Lung (tissue), 12 donors: Measurements from ENCODE around the gene TNFRSF14. TPM values are rescaled to one million over a fixed set of nuclear protein-coding genes. Genes with fewer than 3 reads are reported as not detected.

Source experiments
- ATAC-seq: fragments of 200-7000 bp; cut with Tn5 transposase; one replicate; pipeline ENCODE4 v1.9.1; 2020; ENCODE audit warnings: moderate number of reproducible peaks; ENCODE audit not compliant: insufficient read depth, low FRiP score
- DNase-seq, 3 donors: peaks; one replicate each; pipeline ENCODE4 v3.0.0-alpha.2; 2013 to 2017
- H3K27ac ChIP-seq, 2 donors: one replicate each; pipeline ENCODE4 v1.5.1; 2013; ENCODE audit warnings: mild to moderate bottlenecking in 2 of 2, moderate library complexity in 2 of 2, control low read depth in 1 of 2, inconsistent platforms in 1 of 2, low read depth in 1 of 2, low read length in 1 of 2
- H3K27me3 ChIP-seq, 3 donors: one replicate each; pipeline ENCODE4 v1.5.1; 2013; ENCODE audit warnings: low read length in 2 of 3; ENCODE audit not compliant: control insufficient read depth in 3 of 3, insufficient read depth in 3 of 3
- H3K36me3 ChIP-seq, 4 donors: one replicate each; pipeline ENCODE4 v1.5.1; 2013; ENCODE audit warnings: low read length in 4 of 4, mild to moderate bottlenecking in 1 of 4, moderate library complexity in 1 of 4; ENCODE audit not compliant: control insufficient read depth in 4 of 4, insufficient read depth in 4 of 4
- H3K4me1 ChIP-seq, 5 donors: one replicate each; pipeline ENCODE4 v1.5.1; 2013; ENCODE audit warnings: low read length in 5 of 5, mild to moderate bottlenecking in 2 of 5, moderate library complexity in 1 of 5; ENCODE audit not compliant: control insufficient read depth in 5 of 5, insufficient read depth in 5 of 5
- H3K4me3 ChIP-seq: one replicate; pipeline ENCODE4 v1.5.1; 2013; ENCODE audit warnings: mild to moderate bottlenecking, control low read depth, moderate library complexity
- H3K9ac ChIP-seq, 2 donors: one replicate each; pipeline ENCODE4 v1.5.1; 2013; ENCODE audit warnings: low read length in 2 of 2, control low read depth in 1 of 2; ENCODE audit not compliant: insufficient read depth in 1 of 2
- H3K9me3 ChIP-seq, 4 donors: one replicate each; pipeline ENCODE4 v1.5.1; 2013; ENCODE audit warnings: low read length in 3 of 4, mild to moderate bottlenecking in 1 of 4, moderate library complexity in 1 of 4; ENCODE audit not compliant: control insufficient read depth in 4 of 4, insufficient read depth in 3 of 4
- WGBS, 2 donors: extraction: QIAGEN DNeasy Blood & Tissue Kit; methylation state at CpG; one replicate each; pipeline ENCODE4 v1.1.7; 2013; 5-methylcytosine and 5-hydroxymethylcytosine counted together
- polyA plus RNA-seq, 2 donors: library from polyadenylated mRNA; stranded (reverse); fragments of 200-250 nt; gene quantifications; one replicate each; pipeline ENCODE4 v1.2.1, GENCODE V29; 2013
- total RNA-seq, 2 donors: library from RNA; depleted of rRNA in 1 of 2; stranded (reverse); fragments of >200 nt in 1 of 2; gene quantifications; one replicate each; pipeline ENCODE4 v1.2.1, GENCODE V29; 2014 to 2021
- TF ChIP-seq, protein P1 (sequence below): IDR thresholded peaks from 2 replicates; pipeline ENCODE4 v1.5.1; 2012; ENCODE audit warnings: mild to moderate bottlenecking; ENCODE audit errors: control extremely low read depth, extremely low read depth
- donor health status: control.
- donor health status: control.
- donor health status: Bipolar disorder and iron deficiency.
- donor health status: healthy.
- donor health status: DM: yes; HTN: yes; CAD: no.

TNFRSF14 gene
- total and polyA plus RNA-seq, 4 donors = 67.4 to 200 (median 159) TPM

GRCh38 chr1:2517966-2518365 is 38.2 kb upstream of the TNFRSF14 start:
- ATAC-seq (no peak), DNase-seq (no peak)
- TF ChIP-seq, protein P1, sequence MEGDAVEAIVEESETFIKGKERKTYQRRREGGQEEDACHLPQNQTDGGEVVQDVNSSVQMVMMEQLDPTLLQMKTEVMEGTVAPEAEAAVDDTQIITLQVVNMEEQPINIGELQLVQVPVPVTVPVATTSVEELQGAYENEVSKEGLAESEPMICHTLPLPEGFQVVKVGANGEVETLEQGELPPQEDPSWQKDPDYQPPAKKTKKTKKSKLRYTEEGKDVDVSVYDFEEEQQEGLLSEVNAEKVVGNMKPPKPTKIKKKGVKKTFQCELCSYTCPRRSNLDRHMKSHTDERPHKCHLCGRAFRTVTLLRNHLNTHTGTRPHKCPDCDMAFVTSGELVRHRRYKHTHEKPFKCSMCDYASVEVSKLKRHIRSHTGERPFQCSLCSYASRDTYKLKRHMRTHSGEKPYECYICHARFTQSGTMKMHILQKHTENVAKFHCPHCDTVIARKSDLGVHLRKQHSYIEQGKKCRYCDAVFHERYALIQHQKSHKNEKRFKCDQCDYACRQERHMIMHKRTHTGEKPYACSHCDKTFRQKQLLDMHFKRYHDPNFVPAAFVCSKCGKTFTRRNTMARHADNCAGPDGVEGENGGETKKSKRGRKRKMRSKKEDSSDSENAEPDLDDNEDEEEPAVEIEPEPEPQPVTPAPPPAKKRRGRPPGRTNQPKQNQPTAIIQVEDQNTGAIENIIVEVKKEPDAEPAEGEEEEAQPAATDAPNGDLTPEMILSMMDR = no peak
- no peaks in the 10 kb centered on the region for H3K9me3 ChIP-seq
- H3K27me3 ChIP-seq = no peaks in the 10 kb centered on the region
- no peaks in the 10 kb centered on the region for H3K4me1 ChIP-seq
- no peak overlapping the region for H3K4me3 ChIP-seq
- H3K27ac ChIP-seq = no peak overlapping the region
- H3K36me3 ChIP-seq = peaks cover 10 to 85% (median 42%) of the 10 kb centered on the region in 4 donors
- no peak overlapping the region for H3K9ac ChIP-seq
- WGBS, 2 donors = 97 to 98% methylated on average over 17 of the region's 17 CpGs

GRCh38 chr1:2518528-2518927 is 37.6 kb upstream of the TNFRSF14 start:
- peaks cover 0 to 4% (median under 1%) of the 10 kb centered on the region in 5 donors for H3K4me1 ChIP-seq
- no peaks in the 10 kb centered on the region for H3K9me3 ChIP-seq
- ATAC-seq (no peak), DNase-seq (no peak)
- WGBS, 2 donors = 96% methylated on average over 26 of the region's 26 CpGs
- H3K4me3 ChIP-seq = no peak overlapping the region
- H3K36me3 ChIP-seq = peaks cover 10 to 80% (median 38%) of the 10 kb centered on the region in 4 donors
- no peak overlapping the region for H3K9ac ChIP-seq
- H3K27me3 ChIP-seq = no peaks in the 10 kb centered on the region
- H3K27ac ChIP-seq = no peak overlapping the region
- TF ChIP-seq, protein P1 = no peak

DNA sequence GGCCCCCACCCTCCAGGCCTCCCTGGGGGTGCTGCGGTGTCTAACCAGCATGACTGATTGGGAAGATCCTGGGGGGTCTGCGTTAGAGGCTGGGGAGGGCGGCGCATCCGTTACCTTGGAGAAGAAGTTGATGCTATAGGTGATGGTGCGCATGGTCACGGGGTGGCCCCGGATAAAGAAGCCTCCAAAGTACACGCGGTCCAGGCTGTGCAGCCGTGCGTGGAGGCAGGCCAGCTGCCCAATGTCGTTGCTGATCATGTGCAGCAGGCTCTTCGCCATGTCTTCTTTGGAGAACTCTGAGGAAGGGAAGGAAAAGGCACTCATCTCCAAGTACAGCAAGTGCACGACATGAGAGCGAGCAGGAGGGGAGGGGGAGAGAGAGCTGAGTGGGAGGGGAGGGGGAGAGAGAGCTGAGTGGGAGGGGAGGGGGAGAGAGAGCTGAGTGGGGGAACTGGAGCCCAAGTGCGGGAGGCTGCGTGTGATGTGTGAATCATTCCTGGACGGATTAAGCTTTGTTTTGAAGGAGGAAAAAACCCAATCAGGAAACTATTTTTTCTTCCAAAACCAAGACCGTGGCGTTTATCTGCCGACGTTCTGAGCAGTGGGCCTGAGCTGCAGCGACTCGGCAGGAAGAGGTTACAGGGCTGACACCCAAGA is 37.0 kb upstream of the TNFRSF14 start:
- Histone ChIP-seq H3K27ac (no peak overlapping the region), H3K36me3 (peaks cover 8 to 73% (median 36%) of the 10 kb centered on the region in 4 donors), H3K9me3 (no peaks in the 10 kb centered on the region), H3K4me3 (no peak overlapping the region), H3K4me1 (peaks cover 3 to 9% (median 6%) of the 10 kb centered on the region in 5 donors), H3K27me3 (no peaks in the 10 kb centered on the region), H3K9ac (no peak overlapping the region)
- ATAC-seq = no peak
- WGBS, 2 donors = 92 to 93% methylated on average over 25 of the region's 25 CpGs
- no peak for DNase-seq
- TF ChIP-seq, protein P1 = no peak

- no peaks in the 10 kb centered on the region for H3K9me3 ChIP-seq
- DNase-seq (no peak), ATAC-seq (no peak)
- no peak overlapping the region for H3K4me3 ChIP-seq
- 96 to 99% methylated on average over 30 of the region's 30 CpGs for WGBS, 2 donors
- no peak overlapping the region for H3K9ac ChIP-seq
- TF ChIP-seq, protein P1 = no peak
- peaks cover 4 to 13% (median 11%) of the 10 kb centered on the region in 5 donors for H3K4me1 ChIP-seq
- H3K27ac ChIP-seq = no peak overlapping the region
- no peaks in the 10 kb centered on the region for H3K27me3 ChIP-seq
- peaks cover 8 to 68% (median 36%) of the 10 kb centered on the region in 4 donors for H3K36me3 ChIP-seq
Measured at GRCh38 chr1:2519729-2520128, 36.4 kb upstream of the TNFRSF14 start.
